ENCODE measurements around the gene CDNF.

Gene CDNF

DNA sequence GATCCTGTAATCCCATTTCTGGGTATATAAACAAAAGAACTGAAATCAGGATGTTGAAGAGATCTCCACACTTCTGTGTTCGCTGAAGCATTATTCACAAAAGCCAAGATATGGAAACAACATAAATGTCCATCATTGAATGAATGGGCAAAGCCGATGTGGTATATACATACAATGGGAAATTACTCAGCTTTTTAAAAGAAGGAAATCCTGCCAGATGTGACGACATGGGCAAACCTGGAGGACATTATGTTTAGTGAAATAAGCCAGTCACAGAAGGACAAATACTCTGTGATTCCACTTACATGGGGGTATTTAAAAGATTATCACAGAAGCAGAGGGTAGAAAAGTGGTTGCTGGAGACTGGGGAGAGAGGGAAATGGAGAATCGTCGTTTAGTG is 39.2 kb downstream of the CDNF start:
- no peak for DNase-seq
- no peak for TF ChIP-seq POLR2A (IDR thresholded peaks at IDR 0.05; ENCODE audit: low read length)

DNA sequence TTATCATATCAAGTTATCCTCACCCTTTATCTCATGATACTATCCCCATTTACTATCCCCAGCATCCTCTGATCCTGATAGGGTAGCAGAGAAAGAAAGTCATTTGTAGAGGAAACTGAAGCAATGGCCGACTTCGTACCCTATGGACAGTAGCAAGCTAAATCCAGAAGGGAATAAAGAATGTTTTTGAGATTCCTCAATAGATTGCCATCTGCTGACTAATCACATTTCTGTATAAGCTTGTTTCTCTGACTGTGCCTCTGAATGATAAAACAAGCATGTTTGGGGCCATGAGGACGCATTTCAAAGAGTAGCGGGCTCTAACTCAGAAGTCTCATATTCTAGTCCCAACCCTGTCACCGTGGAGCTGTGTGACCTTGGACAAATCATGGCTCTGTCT is 49.9 kb downstream of the CDNF start:
- TF ChIP-seq GATA1 (IDR thresholded peaks at IDR 0.05; ENCODE audit: low read depth, low read length) (no peak), POLR2A (IDR thresholded peaks at IDR 0.05; ENCODE audit: low read length) (no peak)
- no peak for DNase-seq

GRCh38 chr10:14784459-14785055 is 53.3 kb downstream of the CDNF start:
- no peak for DNase-seq
- TF ChIP-seq POLR2A (IDR thresholded peaks at IDR 0.05; ENCODE audit: low read length) (no peak), GATA1 (IDR thresholded peaks at IDR 0.05; ENCODE audit: low read depth, low read length) (no peak)

GRCh38 chr10:14782691-14783363 is 55.0 kb downstream of the CDNF start:
- DNase-seq: no peak
- TF ChIP-seq POLR2A (IDR thresholded peaks at IDR 0.05; ENCODE audit: low read length) (no peak), GATA1 (IDR thresholded peaks at IDR 0.05; ENCODE audit: low read depth, low read length) (no peak)

DNA sequence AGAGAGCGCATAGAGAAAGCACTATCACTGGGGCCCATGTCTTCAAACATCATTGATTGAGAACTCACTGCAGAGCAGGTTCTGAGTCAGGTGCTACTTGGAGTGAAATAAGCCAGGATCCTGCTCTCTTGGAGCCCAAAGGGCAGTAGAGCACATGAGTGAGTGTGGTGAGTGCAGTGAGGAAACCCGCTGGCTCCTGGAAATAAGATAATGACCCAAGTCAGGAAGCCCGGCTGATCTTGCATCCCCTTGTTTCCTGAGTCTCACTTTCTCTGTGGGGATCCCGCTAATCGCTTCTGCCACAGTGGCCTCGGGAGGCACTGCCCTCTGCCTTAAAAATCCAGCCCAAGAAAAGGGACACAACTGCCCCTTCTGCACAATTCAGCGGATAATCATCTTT is 56.1 kb downstream of the CDNF start:
- no peak for DNase-seq
- no peak for TF ChIP-seq POLR2A (IDR thresholded peaks at IDR 0.05; ENCODE audit: low read length)
- no peak for TF ChIP-seq GATA1 (IDR thresholded peaks at IDR 0.05; ENCODE audit: low read depth, low read length)

- no peak for DNase-seq
- TF ChIP-seq GATA1 (IDR thresholded peaks at IDR 0.05; ENCODE audit: low read depth, low read length): no peak
- no peak for TF ChIP-seq POLR2A (IDR thresholded peaks at IDR 0.05; ENCODE audit: low read length)
These were observed 58.7 kb downstream of the CDNF start for GRCh38 chr10:14779001-14779651.

DNA sequence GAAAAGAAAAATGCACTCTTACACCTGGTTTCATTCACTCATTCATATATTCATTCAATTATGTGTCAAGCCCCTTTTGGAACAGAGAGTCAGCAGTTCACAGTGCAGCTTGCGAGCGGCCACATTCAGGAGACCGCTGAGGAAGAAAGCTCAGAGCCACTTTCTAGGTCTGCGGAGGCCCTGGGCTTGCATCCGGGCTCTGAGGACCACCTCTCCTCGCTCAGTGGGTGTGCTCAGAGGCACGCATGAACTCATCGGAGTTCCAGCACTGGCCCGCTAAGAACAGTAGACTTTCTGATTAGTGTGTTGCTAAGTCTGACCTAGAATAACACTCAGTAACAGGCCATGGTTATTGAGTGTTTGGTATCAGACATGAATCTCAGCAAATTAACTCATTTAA is 61.3 kb downstream of the CDNF start:
- DNase-seq: no peak
- TF ChIP-seq POLR2A (IDR thresholded peaks at IDR 0.05; ENCODE audit: low read length) (no peak), GATA1 (IDR thresholded peaks at IDR 0.05; ENCODE audit: low read depth, low read length) (no peak)

GRCh38 chr10:14775656-14776055 is 62.2 kb downstream of the CDNF start:
- DNase-seq: no peak
- TF ChIP-seq POLR2A (IDR thresholded peaks at IDR 0.05; ENCODE audit: low read length) (no peak), GATA1 (IDR thresholded peaks at IDR 0.05; ENCODE audit: low read depth, low read length) (no peak)

- TF ChIP-seq GATA1 (IDR thresholded peaks at IDR 0.05; ENCODE audit: low read depth, low read length) (no peak), POLR2A (IDR thresholded peaks at IDR 0.05; ENCODE audit: low read length) (no peak)
- DNase-seq: no peak
These were observed 63.0 kb downstream of the CDNF start, which contains the start of gene FAM107B for GRCh38 chr10:14774797-14775196. FAM107B (minus strand) TSS chr10:14774897; CDS start chr10:14774663, 234 bp downstream.

GRCh38 chr10:14774214-14774580 is 63.6 kb downstream of the CDNF start:
- DNase-seq: no peak
- no peak for TF ChIP-seq POLR2A (IDR thresholded peaks at IDR 0.05; ENCODE audit: low read length)
- no peak for TF ChIP-seq GATA1 (IDR thresholded peaks at IDR 0.05; ENCODE audit: low read depth, low read length)

DNA sequence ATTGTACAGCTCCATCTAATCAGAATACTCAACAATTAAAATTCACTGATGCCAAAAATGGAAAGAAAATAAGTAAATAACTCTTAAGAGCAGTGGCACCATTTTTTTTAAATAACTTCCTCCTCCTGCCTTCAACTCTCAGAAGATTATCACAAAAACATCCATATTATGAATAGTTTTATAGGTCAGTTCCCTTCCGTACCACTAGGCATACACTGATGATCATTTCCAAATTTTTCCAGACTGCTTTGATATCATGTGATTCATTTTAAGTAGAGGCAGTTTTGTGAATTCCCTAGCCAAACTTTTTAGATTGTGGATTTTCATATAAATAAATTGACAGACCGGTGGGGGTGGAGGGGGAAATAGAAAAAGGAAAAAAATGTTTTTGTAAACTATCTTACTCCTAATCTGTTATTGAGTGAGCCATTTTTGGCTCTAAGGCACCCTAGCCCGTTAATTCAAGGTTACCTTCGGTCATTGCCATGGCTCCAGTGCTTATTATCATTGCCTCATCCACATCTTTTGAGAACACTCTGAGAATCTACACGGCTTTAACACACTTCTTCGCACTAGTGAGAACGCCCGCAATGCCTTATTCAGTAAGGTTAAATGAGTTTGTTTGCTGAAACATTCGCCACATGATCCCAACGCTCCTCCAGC is 64.2 kb downstream of the CDNF start:
- TF ChIP-seq POLR2A (IDR thresholded peaks at IDR 0.05; ENCODE audit: low read length) (no peak), GATA1 (IDR thresholded peaks at IDR 0.05; ENCODE audit: low read depth, low read length) (no peak)
- no peak for DNase-seq

DNA sequence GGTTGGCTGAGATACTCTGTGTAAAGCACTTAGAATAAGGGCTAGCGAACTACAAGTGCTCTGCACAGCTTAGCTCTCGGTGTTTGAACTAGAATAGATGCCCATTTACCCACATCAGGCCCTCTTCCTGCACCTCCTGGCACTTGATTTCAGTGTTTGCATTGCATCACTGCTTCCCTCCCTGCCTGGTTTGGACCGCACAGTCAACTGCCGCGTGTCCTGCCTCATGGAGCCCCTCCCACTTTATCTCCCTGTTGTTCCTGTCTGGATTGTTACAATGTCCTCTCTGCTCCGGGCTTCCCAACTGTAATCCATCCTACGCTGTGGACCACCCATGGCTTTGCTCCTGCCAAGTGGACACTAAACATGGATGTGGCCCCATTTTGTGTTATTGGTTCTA is 65.4 kb downstream of the CDNF start:
- TF ChIP-seq POLR2A (IDR thresholded peaks at IDR 0.05; ENCODE audit: low read length): no peak
- TF ChIP-seq GATA1 (IDR thresholded peaks at IDR 0.05; ENCODE audit: low read depth, low read length): no peak
- no peak for DNase-seq

DNA sequence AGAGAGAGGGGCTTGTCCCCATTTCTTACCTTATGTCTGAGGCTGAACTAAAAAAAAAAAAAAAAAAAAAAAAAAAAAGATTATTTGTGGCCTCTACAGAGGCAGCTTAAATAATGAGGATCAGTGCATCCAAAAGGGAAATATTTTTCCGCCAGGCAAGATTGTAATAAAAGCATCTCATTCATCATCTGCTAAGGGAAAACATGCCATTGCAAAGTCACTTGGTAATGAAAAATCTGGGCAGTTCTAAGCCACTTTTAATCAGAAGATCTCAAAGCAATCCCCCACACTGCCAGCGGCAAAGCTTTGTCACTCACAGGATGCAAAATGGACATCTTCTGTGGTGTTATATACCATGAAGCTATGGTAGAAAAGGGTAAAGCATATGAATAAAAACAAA is 66.9 kb downstream of the CDNF start:
- no peak for DNase-seq
- TF ChIP-seq GATA1 (IDR thresholded peaks at IDR 0.05; ENCODE audit: low read depth, low read length) (no peak), POLR2A (IDR thresholded peaks at IDR 0.05; ENCODE audit: low read length) (no peak)
